ENCODE measurements around the gene SPEN.

The SPEN gene

GRCh38 chr1:15970911-15971310, 123.4 kb downstream of the SPEN start:
- TF ChIP-seq EZH2phosphoT487 (IDR thresholded peaks at IDR 0.05; ENCODE audit: borderline replicate concordance): no peak
- TF ChIP-seq, protein P1, sequence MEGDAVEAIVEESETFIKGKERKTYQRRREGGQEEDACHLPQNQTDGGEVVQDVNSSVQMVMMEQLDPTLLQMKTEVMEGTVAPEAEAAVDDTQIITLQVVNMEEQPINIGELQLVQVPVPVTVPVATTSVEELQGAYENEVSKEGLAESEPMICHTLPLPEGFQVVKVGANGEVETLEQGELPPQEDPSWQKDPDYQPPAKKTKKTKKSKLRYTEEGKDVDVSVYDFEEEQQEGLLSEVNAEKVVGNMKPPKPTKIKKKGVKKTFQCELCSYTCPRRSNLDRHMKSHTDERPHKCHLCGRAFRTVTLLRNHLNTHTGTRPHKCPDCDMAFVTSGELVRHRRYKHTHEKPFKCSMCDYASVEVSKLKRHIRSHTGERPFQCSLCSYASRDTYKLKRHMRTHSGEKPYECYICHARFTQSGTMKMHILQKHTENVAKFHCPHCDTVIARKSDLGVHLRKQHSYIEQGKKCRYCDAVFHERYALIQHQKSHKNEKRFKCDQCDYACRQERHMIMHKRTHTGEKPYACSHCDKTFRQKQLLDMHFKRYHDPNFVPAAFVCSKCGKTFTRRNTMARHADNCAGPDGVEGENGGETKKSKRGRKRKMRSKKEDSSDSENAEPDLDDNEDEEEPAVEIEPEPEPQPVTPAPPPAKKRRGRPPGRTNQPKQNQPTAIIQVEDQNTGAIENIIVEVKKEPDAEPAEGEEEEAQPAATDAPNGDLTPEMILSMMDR (conservative IDR thresholded peaks at IDR 0.05; ENCODE audit: low read length): no peak
- Histone ChIP-seq H3K27me3 (ENCODE audit: insufficient read depth, low read length, poor library complexity, severe bottlenecking) (no peaks in the 10 kb centered on the region), H3K9me3 (ENCODE audit: insufficient read depth, low read depth, low read length) (no peaks in the 10 kb centered on the region), H4K20me1 (ENCODE audit: insufficient read depth, low read length, poor library complexity, severe bottlenecking) (peaks cover 21% of the 10 kb centered on the region), H3K9me2 (replicated peaks; ENCODE audit: low read depth, low read length) (no peaks in the 10 kb centered on the region), H3K4me3 (ENCODE audit: low read length, poor library complexity, severe bottlenecking) (no peak overlapping the region), H3K79me2 (ENCODE audit: insufficient read depth, low read length) (peaks cover 73% of the 10 kb centered on the region), H3K9ac (ENCODE audit: low read depth, low read length, poor library complexity, severe bottlenecking) (no peak overlapping the region), H2AFZ (ENCODE audit: low read length) (no peak overlapping the region), H3K36me3 (ENCODE audit: insufficient read depth, low read length) (peaks cover 31% of the 10 kb centered on the region; the same call in 1 of the 2 replicates), H3K4me2 (ENCODE audit: low read depth, low read length, poor library complexity, severe bottlenecking) (no peak overlapping the region), H3K4me1 (ENCODE audit: insufficient read depth, low read length, poor library complexity, severe bottlenecking) (peaks cover 20% of the 10 kb centered on the region), H3F3A (ENCODE audit: low read depth) (no peaks in the 10 kb centered on the region)

- Histone ChIP-seq H2AFZ (ENCODE audit: low read length) (no peak overlapping the region), H4K20me1 (ENCODE audit: insufficient read depth, low read length, poor library complexity, severe bottlenecking) (peaks cover 18% of the 10 kb centered on the region), H3K4me1 (ENCODE audit: insufficient read depth, low read length, poor library complexity, severe bottlenecking) (peaks cover 21% of the 10 kb centered on the region), H3K79me2 (ENCODE audit: insufficient read depth, low read length) (peaks cover 66% of the 10 kb centered on the region), H3K4me3 (ENCODE audit: low read length, poor library complexity, severe bottlenecking) (no peak overlapping the region), H3K9me2 (replicated peaks; ENCODE audit: low read depth, low read length) (no peaks in the 10 kb centered on the region), H3K36me3 (ENCODE audit: insufficient read depth, low read length) (peaks cover 31% of the 10 kb centered on the region; the same call in 1 of the 2 replicates), H3K9me3 (ENCODE audit: insufficient read depth, low read depth, low read length) (no peaks in the 10 kb centered on the region), H3K9ac (ENCODE audit: low read depth, low read length, poor library complexity, severe bottlenecking) (no peak overlapping the region), H3K4me2 (ENCODE audit: low read depth, low read length, poor library complexity, severe bottlenecking) (no peak overlapping the region), H3F3A (ENCODE audit: low read depth) (no peaks in the 10 kb centered on the region), H3K27me3 (ENCODE audit: insufficient read depth, low read length, poor library complexity, severe bottlenecking) (no peaks in the 10 kb centered on the region)
- TF ChIP-seq, protein P1 (conservative IDR thresholded peaks at IDR 0.05; ENCODE audit: low read length): no peak
- TF ChIP-seq EZH2phosphoT487 (IDR thresholded peaks at IDR 0.05; ENCODE audit: borderline replicate concordance): no peak
Measured at GRCh38 chr1:15972409-15972808, 124.9 kb downstream of the SPEN start.

DNA sequence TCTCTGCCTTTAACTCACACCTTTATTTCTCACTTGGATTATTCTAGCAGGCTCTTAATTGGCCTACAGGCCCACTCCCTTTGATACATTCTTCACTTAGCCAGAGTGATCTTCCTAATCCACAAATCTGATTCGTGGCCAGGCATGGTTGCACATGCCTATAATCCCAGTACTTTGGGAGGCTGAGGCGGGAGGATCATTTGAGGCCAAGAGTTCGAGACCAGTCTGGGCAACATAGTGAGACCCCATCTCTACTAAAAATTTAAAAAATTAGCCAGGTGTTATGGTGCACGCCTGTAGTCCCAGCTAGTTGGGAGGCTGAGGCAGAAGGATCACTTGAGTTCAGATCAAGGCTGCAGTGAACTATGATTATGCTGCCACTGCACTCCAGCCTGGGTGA, 126.3 kb downstream of the SPEN start:
- peaks cover 22% of the 10 kb centered on the region; the same call in 1 of the 2 replicates for H3K36me3 ChIP-seq (ENCODE audit: insufficient read depth, low read length)
- no peaks in the 10 kb centered on the region for H3F3A ChIP-seq (ENCODE audit: low read depth)
- H3K27me3 ChIP-seq (ENCODE audit: insufficient read depth, low read length, poor library complexity, severe bottlenecking): no peaks in the 10 kb centered on the region
- no peaks in the 10 kb centered on the region for H3K9me3 ChIP-seq (ENCODE audit: insufficient read depth, low read depth, low read length)
- TF ChIP-seq, protein P1 (conservative IDR thresholded peaks at IDR 0.05; ENCODE audit: low read length): no peak
- no peak for TF ChIP-seq EZH2phosphoT487 (IDR thresholded peaks at IDR 0.05; ENCODE audit: borderline replicate concordance)
- H3K79me2 ChIP-seq (ENCODE audit: insufficient read depth, low read length): peaks cover 56% of the 10 kb centered on the region
- H3K4me2 ChIP-seq (ENCODE audit: low read depth, low read length, poor library complexity, severe bottlenecking): peak overlapping the region; percentile 96
- H2AFZ ChIP-seq (ENCODE audit: low read length): no peak overlapping the region
- no peaks in the 10 kb centered on the region for H3K9me2 ChIP-seq (replicated peaks; ENCODE audit: low read depth, low read length)
- H3K4me3 ChIP-seq (ENCODE audit: low read length, poor library complexity, severe bottlenecking): no peak overlapping the region
- H4K20me1 ChIP-seq (ENCODE audit: insufficient read depth, low read length, poor library complexity, severe bottlenecking): peaks cover 18% of the 10 kb centered on the region
- H3K9ac ChIP-seq (ENCODE audit: low read depth, low read length, poor library complexity, severe bottlenecking): peak overlapping the region; percentile 24
- H3K4me1 ChIP-seq (ENCODE audit: insufficient read depth, low read length, poor library complexity, severe bottlenecking): peaks cover 21% of the 10 kb centered on the region
